AG04450 (cell line): ENCODE results near the gene PTGER1. TPM values are rescaled to one million over a fixed set of nuclear protein-coding genes. Genes with fewer than 3 reads are reported as not detected.
A peak's percentile ranks its signal among the peaks of the same experiment; 100 is the strongest.
"Not testable (repeated sequence)": the region's sequence is repeated elsewhere in the genome, so short reads cannot be mapped to it uniquely, and the experiment has no call there.

ENCODE experiments used
- CTCF ChIA-PET: fragments of 300-600, 350-600 bp; formaldehyde crosslinking; extraction: SDS; loops from one replicate; lab custom pipeline; 2022; ENCODE audit warnings: antibody characterized with exemption, inconsistent platforms; lab: Charles Lee
- POLR2A ChIA-PET: fragments of 350-600 bp; formaldehyde crosslinking; extraction: SDS; loops from one replicate; lab custom pipeline; 2021; ENCODE audit warnings: antibody characterized with exemption, inconsistent platforms; lab: Yijun Ruan, JAX
- DNase-seq: peaks from one replicate; pipeline ENCODE4 v3.0.0-alpha.2; 2011; ENCODE audit warnings: low read depth, low spot score
- H3K27ac ChIP-seq: one replicate; pipeline ENCODE4 v1.5.1; 2012; ENCODE audit warnings: low read depth, low read length, control low read depth
- H3K27me3 ChIP-seq: one replicate; pipeline ENCODE4 v1.6.0; 2012; ENCODE audit warnings: low read length; ENCODE audit not compliant: control insufficient read depth, insufficient read depth
- H3K4me3 ChIP-seq: 2 replicates; pipeline ENCODE4 v1.5.1; 2011; ENCODE audit warnings: mild to moderate bottlenecking, low read depth, low read length, control low read depth
- H3K9me3 ChIP-seq: 2 replicates; pipeline ENCODE4 v1.5.1; 2012; ENCODE audit warnings: low read length; ENCODE audit not compliant: control insufficient read depth, insufficient read depth
- polyA plus RNA-seq: library from polyadenylated mRNA; depleted of rRNA; stranded (reverse); fragments of >200 nt; gene quantifications from 2 replicates; pipeline ENCODE4 v1.2.3, GENCODE V29; 2011
- TF ChIP-seq, protein P1 (sequence below): IDR thresholded peaks from 2 replicates; pipeline ENCODE4 v1.5.1; 2011; ENCODE audit warnings: low read depth, low read length, control low read depth, inconsistent platforms

The PTGER1 gene
- polyA plus RNA-seq, 1 experiment: 0.72 TPM

DNA sequence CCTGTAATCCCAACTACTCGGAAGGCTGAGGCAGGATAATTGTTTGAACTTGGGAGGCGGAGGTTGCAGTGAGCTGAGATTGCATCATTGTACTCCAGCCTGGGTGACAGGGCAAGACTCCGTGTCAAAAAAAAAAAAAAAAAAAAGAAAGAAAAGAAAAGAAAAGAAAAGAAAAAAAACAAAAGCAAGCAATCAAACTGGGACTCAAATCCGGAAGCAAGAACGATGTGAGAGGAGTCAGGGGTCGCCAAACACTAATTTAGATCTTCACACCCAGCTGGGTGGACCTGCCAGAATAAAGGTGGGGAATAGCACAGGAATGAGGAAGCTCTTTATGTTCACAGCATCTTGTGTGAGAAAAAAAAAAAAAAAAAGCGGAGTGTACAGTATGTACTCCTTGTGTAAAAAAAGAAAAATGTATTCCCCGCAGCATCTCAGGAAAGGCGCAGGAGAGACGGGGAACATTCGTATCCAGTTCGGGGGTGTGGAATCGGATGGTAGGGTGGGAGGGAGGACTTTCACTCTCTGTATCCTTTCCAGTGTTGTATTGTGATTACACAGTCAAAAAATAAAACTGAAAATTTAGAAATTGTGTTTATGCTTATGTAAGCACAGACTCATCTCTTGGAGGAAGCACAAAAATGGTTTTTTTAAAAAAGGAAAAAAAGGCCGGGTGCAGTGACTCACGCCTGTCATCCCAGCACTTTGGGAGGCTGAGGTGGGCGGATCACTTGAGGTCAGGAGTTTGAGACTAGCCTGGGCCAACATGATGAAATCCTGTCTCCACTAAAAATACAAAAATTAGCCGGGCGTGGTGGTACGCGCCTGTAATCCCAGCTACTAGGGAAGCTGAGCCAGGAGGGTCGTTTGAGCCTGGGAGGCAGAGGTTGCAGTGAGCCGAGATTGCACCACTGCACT is 35.4 kb upstream of the PTGER1 start:
- no peaks in the 10 kb centered on the region for H3K27me3 ChIP-seq
- H3K9me3 ChIP-seq: no peaks in the 10 kb centered on the region
- peak overlapping the region; percentile 78 for H3K27ac ChIP-seq
- no peak for DNase-seq
- TF ChIP-seq, protein P1, sequence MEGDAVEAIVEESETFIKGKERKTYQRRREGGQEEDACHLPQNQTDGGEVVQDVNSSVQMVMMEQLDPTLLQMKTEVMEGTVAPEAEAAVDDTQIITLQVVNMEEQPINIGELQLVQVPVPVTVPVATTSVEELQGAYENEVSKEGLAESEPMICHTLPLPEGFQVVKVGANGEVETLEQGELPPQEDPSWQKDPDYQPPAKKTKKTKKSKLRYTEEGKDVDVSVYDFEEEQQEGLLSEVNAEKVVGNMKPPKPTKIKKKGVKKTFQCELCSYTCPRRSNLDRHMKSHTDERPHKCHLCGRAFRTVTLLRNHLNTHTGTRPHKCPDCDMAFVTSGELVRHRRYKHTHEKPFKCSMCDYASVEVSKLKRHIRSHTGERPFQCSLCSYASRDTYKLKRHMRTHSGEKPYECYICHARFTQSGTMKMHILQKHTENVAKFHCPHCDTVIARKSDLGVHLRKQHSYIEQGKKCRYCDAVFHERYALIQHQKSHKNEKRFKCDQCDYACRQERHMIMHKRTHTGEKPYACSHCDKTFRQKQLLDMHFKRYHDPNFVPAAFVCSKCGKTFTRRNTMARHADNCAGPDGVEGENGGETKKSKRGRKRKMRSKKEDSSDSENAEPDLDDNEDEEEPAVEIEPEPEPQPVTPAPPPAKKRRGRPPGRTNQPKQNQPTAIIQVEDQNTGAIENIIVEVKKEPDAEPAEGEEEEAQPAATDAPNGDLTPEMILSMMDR: no peak
- H3K4me3 ChIP-seq: no peak overlapping the region
- ChIA-PET CTCF (interaction anchor here (0.8 to 1.2 kb wide), 2 partner anchors 30 to 374 kb away, joined by 4 to 5 read pairs; partner anchors contain the start of gene ASF1B), POLR2A (interaction anchor here (0.6 to 2.1 kb wide), 6 partner anchors 7 to 103 kb away, joined by 3 to 9 read pairs (median 3); partner anchors contain the start of gene DNAJB1)

DNA sequence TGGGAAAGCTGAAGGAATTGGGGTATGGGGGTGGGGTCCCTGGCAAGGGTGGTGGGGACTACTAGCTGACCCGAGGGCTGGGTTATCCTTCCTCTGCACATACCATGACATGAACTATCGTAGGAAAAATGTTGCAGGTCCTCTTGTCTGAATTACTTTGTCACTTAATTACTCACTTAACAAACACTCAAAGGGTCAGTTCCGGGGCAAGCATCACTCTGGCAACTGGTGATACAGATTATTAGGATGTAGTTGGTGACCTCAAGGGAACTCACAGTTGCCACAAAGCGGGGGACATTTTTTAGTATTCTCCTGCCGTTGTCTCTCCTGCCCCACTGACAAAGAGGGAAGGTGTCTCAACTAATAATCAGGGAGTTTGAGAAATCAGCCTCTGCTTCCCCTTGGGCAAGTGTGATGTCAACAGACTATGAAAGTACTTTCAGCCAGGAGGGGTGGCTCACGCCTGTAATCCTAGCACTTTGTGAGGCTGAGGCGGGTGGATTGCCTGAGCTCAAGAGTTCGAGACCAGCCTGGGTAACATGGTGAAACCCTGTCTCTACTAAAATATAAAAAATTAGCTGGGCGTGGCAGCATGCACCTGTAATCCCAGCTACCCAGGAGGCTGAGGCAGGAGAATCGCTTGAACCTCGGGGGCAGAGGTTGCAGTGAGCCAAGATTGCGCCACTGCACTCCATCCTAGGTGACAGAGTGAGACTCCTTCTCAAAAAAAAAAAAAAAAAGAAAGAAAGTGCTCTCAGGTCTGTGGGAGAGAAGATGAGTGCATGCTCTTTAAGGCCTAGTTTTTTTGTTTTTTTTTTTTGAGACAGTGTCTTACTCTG is 32.8 kb upstream of the PTGER1 start:
- Histone ChIP-seq H3K9me3 (no peaks in the 10 kb centered on the region), H3K27me3 (no peaks in the 10 kb centered on the region), H3K4me3 (no peak overlapping the region), H3K27ac (peak overlapping the region; percentile 47)
- DNase-seq: no peak
- TF ChIP-seq, protein P1: no peak
- CTCF ChIA-PET: no interaction called here
- POLR2A ChIA-PET: interaction anchor here (1.0 to 2.8 kb wide), 2 partner anchors 10 to 20 kb away, joined by 3 to 10 read pairs; partner anchors contain the start of gene DNAJB1

DNA sequence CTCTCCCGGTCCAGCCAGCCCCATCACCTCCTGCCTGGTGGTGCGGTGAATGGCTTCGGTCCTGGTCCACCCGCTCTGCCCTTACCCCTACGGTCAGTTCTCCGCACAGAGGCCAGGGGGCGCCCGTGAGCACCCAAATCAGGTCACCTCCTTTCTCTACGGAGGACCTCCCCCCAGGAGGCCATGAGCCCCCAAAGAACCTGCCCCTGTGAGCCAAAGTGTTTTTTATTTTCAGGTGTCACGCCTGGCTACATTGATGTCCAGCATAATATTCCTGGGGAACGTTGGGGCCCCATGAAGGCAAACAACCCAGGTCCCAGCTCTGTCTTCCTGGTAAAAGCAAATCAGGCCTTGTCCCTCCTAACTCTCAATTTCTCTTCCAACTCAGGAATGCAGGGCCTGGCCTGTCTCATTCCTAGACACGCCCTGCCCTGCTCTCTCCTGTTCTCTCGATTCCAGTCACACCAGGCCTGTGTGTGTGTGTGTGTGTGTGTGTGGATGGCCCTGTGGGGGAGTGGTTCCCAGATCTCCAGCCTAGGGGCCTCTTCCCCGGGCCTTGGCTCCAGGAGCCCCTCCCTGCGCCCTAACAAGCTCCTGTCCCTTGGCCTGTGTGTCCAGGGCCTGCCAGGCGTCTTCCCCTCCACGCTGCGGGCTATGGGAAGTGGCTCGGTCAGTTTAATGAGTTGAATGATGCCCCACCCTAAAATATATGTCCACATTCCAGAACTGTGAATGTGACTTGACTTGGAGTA is 30.5 kb upstream of the PTGER1 start:
- Histone ChIP-seq H3K4me3 (no peak overlapping the region), H3K27me3 (no peaks in the 10 kb centered on the region), H3K27ac (peak overlapping the region; percentile 78), H3K9me3 (no peaks in the 10 kb centered on the region)
- POLR2A ChIA-PET: interaction anchor here (0.6 to 2.8 kb wide), 5 partner anchors 9 to 888 kb away, joined by 3 to 10 read pairs (median 4); partner anchors contain the start of genes DNAJB1 and GIPC1
- TF ChIP-seq, protein P1: peak; percentile 68
- DNase-seq: no peak
- CTCF ChIA-PET: interaction anchor here (0.6 to 2.2 kb wide), 5 partner anchors 8 to 56 kb away, joined by 4 to 6 read pairs (median 6); no protein-coding TSS in a partner anchor

DNA sequence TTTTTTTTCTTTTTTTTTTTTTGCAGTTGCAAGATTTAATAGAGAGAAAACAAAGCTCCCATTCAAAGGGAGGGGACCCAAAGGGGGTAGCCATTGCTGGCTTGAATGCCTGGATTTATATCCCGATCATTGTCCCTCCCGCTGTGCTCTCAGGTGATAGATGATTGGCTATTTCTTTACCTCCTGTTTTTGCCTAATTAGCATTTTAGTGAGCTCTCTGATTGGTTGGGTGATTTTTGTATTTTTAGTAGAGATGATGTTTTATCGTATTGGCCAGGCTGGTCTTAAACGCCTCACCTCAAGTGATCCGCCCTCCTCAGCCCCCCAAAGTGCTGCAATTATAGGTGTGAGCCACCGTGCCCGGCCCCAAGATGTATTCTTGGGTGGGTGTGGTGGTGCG is 29.4 kb upstream of the PTGER1 start:
- ChIA-PET POLR2A (interaction anchor here (0.6 to 0.8 kb wide), 2 partner anchors 8 to 498 kb away, joined by 3 to 4 read pairs; partner anchors contain the start of gene GIPC1), CTCF (interaction anchor here (0.7 to 2.0 kb wide), 4 partner anchors 9 to 1693 kb away, joined by 3 to 7 read pairs (median 6); no protein-coding TSS in a partner anchor)
- H3K9me3 ChIP-seq, H3K27me3 ChIP-seq, H3K27ac ChIP-seq, DNase-seq, H3K4me3 ChIP-seq: not testable (repeated sequence)
